Activated CD4-positive, alpha-beta T cell treated with anti-CD3 and anti-CD28 coated beads for 36 hours (primary cell): ENCODE measurements around the gene LMX1B. TPM values are rescaled to one million over a fixed set of nuclear protein-coding genes. Genes with fewer than 3 reads are reported as not detected.

Source experiments
- ATAC-seq: fragments of 200-7000 bp; cut with Tn5 transposase; one replicate; pipeline ENCODE4 v1.10.0; 2021; ENCODE audit warnings: mild to moderate bottlenecking, moderate library complexity
- CTCF ChIA-PET: fragments of 350-600 bp; sonication (Branson Sonifier 250); formaldehyde crosslinking; loops from one replicate; lab custom pipeline; 2021; ENCODE audit warnings: antibody characterized with exemption; lab: Charles Lee
- POLR2A ChIA-PET: fragments of 350-600 bp; sonication (Branson Sonifier 250); formaldehyde crosslinking; loops from one replicate; lab custom pipeline; 2021; ENCODE audit warnings: antibody characterized with exemption, inconsistent platforms; lab: Charles Lee
- DNase-seq: peaks from one replicate; pipeline ENCODE4 v3.0.0-alpha.2; 2020
- H3K27ac Mint-ChIP-seq: one replicate; pipeline ENCODE4 v1.8.0; 2021; ENCODE audit warnings: mixed read lengths
- H3K27me3 Mint-ChIP-seq: one replicate; pipeline ENCODE4 v1.8.0; 2021; ENCODE audit warnings: mixed read lengths
- H3K36me3 Mint-ChIP-seq: one replicate; pipeline ENCODE4 v1.8.0; 2021; ENCODE audit warnings: low read depth, mixed read lengths
- H3K4me1 Mint-ChIP-seq: one replicate; pipeline ENCODE4 v1.8.0; 2021; ENCODE audit warnings: mixed read lengths
- H3K4me3 Mint-ChIP-seq: one replicate; pipeline ENCODE4 v1.8.0; 2021; ENCODE audit warnings: mild to moderate bottlenecking, moderate library complexity, mixed read lengths
- H3K9me3 Mint-ChIP-seq: one replicate; pipeline ENCODE4 v1.8.0; 2021; ENCODE audit warnings: low read depth, mixed read lengths
- intact Hi-C, 2 experiments: fragments of 100-400 bp; cut with DNase I in 1 of 2; cut with micrococcal nuclease in 1 of 2; formaldehyde crosslinking; loops; one replicate each; pipeline versions ENCODE4 v1.14.2 to v1.15.1; 2022 to 2024; cut with DNase I, micrococcal nuclease
- total RNA-seq, 2 experiments: library from RNA; stranded (reverse); gene quantifications; one replicate each; pipeline ENCODE4 v1.2.3, GENCODE V29; 2021

The LMX1B gene
- total RNA-seq, 2 experiments from 2014 or later, result not detected

GRCh38 chr9:126695186-126695585 is 81.5 kb downstream of the LMX1B start:
- ChIA-PET CTCF (interaction anchor here (0.6 to 1.9 kb wide), 4 partner anchors 8 to 87 kb away, joined by 3 to 12 read pairs (median 5); no protein-coding TSS in a partner anchor), POLR2A (no interaction called here)
- Mint-ChIP-seq H3K27ac (no peak overlapping the region), H3K9me3 (no peaks in the 10 kb centered on the region), H3K27me3 (peaks cover 8% of the 10 kb centered on the region), H3K4me1 (no peaks in the 10 kb centered on the region), H3K36me3 (no peaks in the 10 kb centered on the region), H3K4me3 (no peak overlapping the region)
- ATAC-seq, result no peak
- no peak for DNase-seq
- intact Hi-C loops, result no loop called here

- DNase-seq, result peak; percentile 2
- H3K27ac Mint-ChIP-seq, result no peak overlapping the region
- H3K4me3 Mint-ChIP-seq, result no peak overlapping the region
- no peak for ATAC-seq
- H3K27me3 Mint-ChIP-seq, result peaks cover 7% of the 10 kb centered on the region
- intact Hi-C loops, result no loop called here
- POLR2A ChIA-PET, result no interaction called here
- CTCF ChIA-PET, result no interaction called here
- no peaks in the 10 kb centered on the region for H3K4me1 Mint-ChIP-seq
- no peaks in the 10 kb centered on the region for H3K36me3 Mint-ChIP-seq
- no peaks in the 10 kb centered on the region for H3K9me3 Mint-ChIP-seq
Measured at GRCh38 chr9:126695701-126696400, 82.1 kb downstream of the LMX1B start.

- intact Hi-C loops, result no loop called here
- no peak for ATAC-seq
- peak; percentile 2 for DNase-seq
- H3K4me1 Mint-ChIP-seq, result no peaks in the 10 kb centered on the region
- POLR2A ChIA-PET, result no interaction called here
- H3K36me3 Mint-ChIP-seq, result no peaks in the 10 kb centered on the region
- peaks cover 9% of the 10 kb centered on the region for H3K27me3 Mint-ChIP-seq
- H3K9me3 Mint-ChIP-seq, result no peaks in the 10 kb centered on the region
- H3K4me3 Mint-ChIP-seq, result no peak overlapping the region
- no peak overlapping the region for H3K27ac Mint-ChIP-seq
- CTCF ChIA-PET, result interaction anchor here (1.0 kb wide), 2 partner anchors 9 to 14 kb away, joined by 3 to 5 read pairs; no protein-coding TSS in a partner anchor
Measured at GRCh38 chr9:126696401-126697145, 82.8 kb downstream of the LMX1B start.

GRCh38 chr9:126697330-126697729 is 83.6 kb downstream of the LMX1B start:
- CTCF ChIA-PET, result interaction anchor here (1.0 kb wide), 2 partner anchors 8 to 14 kb away, joined by 3 to 5 read pairs; no protein-coding TSS in a partner anchor
- H3K9me3 Mint-ChIP-seq, result no peaks in the 10 kb centered on the region
- DNase-seq (peak; percentile 3), ATAC-seq (no peak)
- POLR2A ChIA-PET, result interaction anchor here (0.7 kb wide), 2 partner anchors 76 to 181 kb away, joined by 3 read pairs; no protein-coding TSS in a partner anchor
- H3K27ac Mint-ChIP-seq, result no peak overlapping the region
- H3K27me3 Mint-ChIP-seq, result peaks cover 12% of the 10 kb centered on the region
- intact Hi-C loops, result no loop called here
- no peaks in the 10 kb centered on the region for H3K4me1 Mint-ChIP-seq
- no peak overlapping the region for H3K4me3 Mint-ChIP-seq
- no peaks in the 10 kb centered on the region for H3K36me3 Mint-ChIP-seq

GRCh38 chr9:126698251-126698650 is 84.5 kb downstream of the LMX1B start:
- POLR2A ChIA-PET, result no interaction called here
- H3K27me3 Mint-ChIP-seq, result peaks cover 15% of the 10 kb centered on the region
- no peaks in the 10 kb centered on the region for H3K9me3 Mint-ChIP-seq
- H3K4me1 Mint-ChIP-seq, result no peaks in the 10 kb centered on the region
- intact Hi-C loops, result no loop called here
- H3K36me3 Mint-ChIP-seq, result no peaks in the 10 kb centered on the region
- no peak overlapping the region for H3K4me3 Mint-ChIP-seq
- no peak for ATAC-seq
- CTCF ChIA-PET, result no interaction called here
- no peak overlapping the region for H3K27ac Mint-ChIP-seq
- DNase-seq, result no peak

GRCh38 chr9:126698756-126699155 is 85.0 kb downstream of the LMX1B start:
- Mint-ChIP-seq H3K4me1 (no peaks in the 10 kb centered on the region), H3K9me3 (no peaks in the 10 kb centered on the region), H3K36me3 (no peaks in the 10 kb centered on the region), H3K27ac (no peak overlapping the region), H3K27me3 (peaks cover 19% of the 10 kb centered on the region), H3K4me3 (no peak overlapping the region)
- DNase-seq (no peak), ATAC-seq (no peak)
- POLR2A ChIA-PET, result no interaction called here
- intact Hi-C loops, result no loop called here
- CTCF ChIA-PET, result no interaction called here

- Mint-ChIP-seq H3K4me3 (no peak overlapping the region), H3K27me3 (peaks cover 23% of the 10 kb centered on the region), H3K9me3 (no peaks in the 10 kb centered on the region), H3K36me3 (no peaks in the 10 kb centered on the region), H3K4me1 (peaks cover 2% of the 10 kb centered on the region), H3K27ac (no peak overlapping the region)
- intact Hi-C loops, result no loop called here
- CTCF ChIA-PET, result interaction anchor here (0.6 to 1.5 kb wide), 3 partner anchors 10 to 213 kb away, joined by 3 read pairs; no protein-coding TSS in a partner anchor
- ATAC-seq (no peak), DNase-seq (no peak)
- POLR2A ChIA-PET, result no interaction called here
Measured at GRCh38 chr9:126699401-126699881, 85.7 kb downstream of the LMX1B start.

- H3K9me3 Mint-ChIP-seq, result no peaks in the 10 kb centered on the region
- intact Hi-C loops, result no loop called here
- H3K4me3 Mint-ChIP-seq, result no peak overlapping the region
- ATAC-seq (no peak), DNase-seq (no peak)
- H3K27ac Mint-ChIP-seq, result no peak overlapping the region
- peaks cover 10% of the 10 kb centered on the region for H3K4me1 Mint-ChIP-seq
- H3K27me3 Mint-ChIP-seq, result peaks cover 24% of the 10 kb centered on the region
- ChIA-PET CTCF (interaction anchor here (0.7 to 1.5 kb wide), 3 partner anchors 11 to 37 kb away, joined by 3 read pairs; no protein-coding TSS in a partner anchor), POLR2A (no interaction called here)
- no peaks in the 10 kb centered on the region for H3K36me3 Mint-ChIP-seq
Measured at GRCh38 chr9:126700296-126700695, 86.6 kb downstream of the LMX1B start.

GRCh38 chr9:126700903-126701812 is 87.4 kb downstream of the LMX1B start:
- Mint-ChIP-seq H3K4me3 (no peak overlapping the region), H3K9me3 (no peaks in the 10 kb centered on the region), H3K27ac (no peak overlapping the region), H3K4me1 (peaks cover 14% of the 10 kb centered on the region), H3K36me3 (no peaks in the 10 kb centered on the region), H3K27me3 (peaks cover 24% of the 10 kb centered on the region)
- intact Hi-C loops, result no loop called here
- DNase-seq, result no peak
- ChIA-PET POLR2A (no interaction called here), CTCF (interaction anchor here (0.6 to 11.4 kb wide), 9 partner anchors 9 to 789 kb away, joined by 3 to 288 read pairs (median 6); no protein-coding TSS in a partner anchor)
- ATAC-seq, result no peak

GRCh38 chr9:126701813-126702140 is 88.0 kb downstream of the LMX1B start:
- ChIA-PET POLR2A (no interaction called here), CTCF (interaction anchor here (0.7 to 11.4 kb wide), 6 partner anchors 9 to 132 kb away, joined by 3 to 288 read pairs (median 6); no protein-coding TSS in a partner anchor)
- Mint-ChIP-seq H3K9me3 (no peaks in the 10 kb centered on the region), H3K4me3 (no peak overlapping the region), H3K4me1 (peaks cover 19% of the 10 kb centered on the region), H3K27ac (no peak overlapping the region), H3K27me3 (peaks cover 24% of the 10 kb centered on the region), H3K36me3 (no peaks in the 10 kb centered on the region)
- intact Hi-C loops, result no loop called here
- ATAC-seq (no peak), DNase-seq (no peak)
